ENCODE measurements around the gene SUN1.

DNA sequence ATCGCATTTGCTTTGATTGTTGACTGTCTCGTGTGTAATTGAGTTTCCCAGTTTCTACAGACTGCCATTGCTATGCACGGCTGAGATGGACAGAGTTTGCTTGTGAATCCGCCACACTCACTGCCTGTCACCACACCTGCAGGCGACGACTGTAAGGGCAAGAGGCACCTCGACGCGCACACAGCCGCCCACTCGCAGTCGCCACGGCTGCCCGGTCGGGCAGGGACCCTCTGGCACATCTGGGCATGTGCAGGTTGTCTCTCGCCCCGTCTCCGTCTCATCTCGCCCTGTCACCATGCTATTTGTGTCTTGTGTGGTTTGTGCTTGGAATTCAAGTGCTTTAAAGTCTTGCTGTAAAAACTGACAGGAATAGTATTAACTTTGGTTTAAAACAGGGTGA, 17.5 kb downstream of the SUN1 start:
- no peak for TF ChIP-seq POLR2AphosphoS5 (IDR thresholded peaks at IDR 0.05)
- TF ChIP-seq, protein P1, sequence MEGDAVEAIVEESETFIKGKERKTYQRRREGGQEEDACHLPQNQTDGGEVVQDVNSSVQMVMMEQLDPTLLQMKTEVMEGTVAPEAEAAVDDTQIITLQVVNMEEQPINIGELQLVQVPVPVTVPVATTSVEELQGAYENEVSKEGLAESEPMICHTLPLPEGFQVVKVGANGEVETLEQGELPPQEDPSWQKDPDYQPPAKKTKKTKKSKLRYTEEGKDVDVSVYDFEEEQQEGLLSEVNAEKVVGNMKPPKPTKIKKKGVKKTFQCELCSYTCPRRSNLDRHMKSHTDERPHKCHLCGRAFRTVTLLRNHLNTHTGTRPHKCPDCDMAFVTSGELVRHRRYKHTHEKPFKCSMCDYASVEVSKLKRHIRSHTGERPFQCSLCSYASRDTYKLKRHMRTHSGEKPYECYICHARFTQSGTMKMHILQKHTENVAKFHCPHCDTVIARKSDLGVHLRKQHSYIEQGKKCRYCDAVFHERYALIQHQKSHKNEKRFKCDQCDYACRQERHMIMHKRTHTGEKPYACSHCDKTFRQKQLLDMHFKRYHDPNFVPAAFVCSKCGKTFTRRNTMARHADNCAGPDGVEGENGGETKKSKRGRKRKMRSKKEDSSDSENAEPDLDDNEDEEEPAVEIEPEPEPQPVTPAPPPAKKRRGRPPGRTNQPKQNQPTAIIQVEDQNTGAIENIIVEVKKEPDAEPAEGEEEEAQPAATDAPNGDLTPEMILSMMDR (IDR thresholded peaks at IDR 0.05): no peak

Measured in breast epithelium (tissue), 3 donors.